IPS-18c (cell line): ENCODE measurements around the gene CTXND1.

Experiments used
- H3K4me3 ChIP-seq: 2 replicates; pipeline ENCODE4 v1.7.0; 2013; ENCODE audit warnings: low read depth, mild to moderate bottlenecking, low read length, moderate library complexity; ENCODE audit not compliant: insufficient read depth
- H3K9me3 ChIP-seq: one replicate; pipeline ENCODE4 v1.6.1; 2013; ENCODE audit warnings: mild to moderate bottlenecking, low read length, moderate library complexity; ENCODE audit not compliant: control insufficient read depth, insufficient read depth

CTXND1 gene

DNA sequence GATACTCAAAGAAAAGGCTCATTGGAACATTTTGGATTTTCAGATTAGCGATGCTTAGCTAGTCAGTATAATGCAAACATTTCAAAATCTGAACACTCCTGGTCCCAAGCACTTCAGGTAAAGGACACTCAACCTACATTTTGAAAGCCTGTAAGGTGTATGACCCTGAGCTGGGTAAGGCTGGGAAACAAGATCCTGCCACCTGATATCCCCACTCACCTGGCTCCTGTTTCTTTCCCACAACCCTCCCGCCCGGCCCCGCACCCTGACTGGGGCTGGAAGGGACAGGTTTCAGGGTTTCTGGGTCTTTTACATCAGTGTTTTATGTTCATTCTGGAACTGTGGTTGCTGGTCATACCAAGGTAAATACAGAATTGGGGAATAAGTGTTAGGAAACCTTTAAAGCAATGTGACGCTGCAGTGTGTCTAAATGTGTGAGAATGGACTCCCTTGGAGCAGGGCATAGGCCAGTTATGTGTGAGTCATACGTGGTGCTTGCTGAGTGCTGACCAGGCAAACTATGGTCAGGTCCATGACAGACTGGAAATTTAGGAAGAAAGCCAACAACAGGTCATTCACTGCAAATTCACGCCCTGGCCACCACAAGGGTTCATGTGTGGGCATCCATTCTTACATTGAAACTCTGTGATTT lies 22.9 kb downstream of the CTXND1 start:
- Histone ChIP-seq H3K9me3 (no peaks in the 10 kb centered on the region), H3K4me3 (no peak overlapping the region)

DNA sequence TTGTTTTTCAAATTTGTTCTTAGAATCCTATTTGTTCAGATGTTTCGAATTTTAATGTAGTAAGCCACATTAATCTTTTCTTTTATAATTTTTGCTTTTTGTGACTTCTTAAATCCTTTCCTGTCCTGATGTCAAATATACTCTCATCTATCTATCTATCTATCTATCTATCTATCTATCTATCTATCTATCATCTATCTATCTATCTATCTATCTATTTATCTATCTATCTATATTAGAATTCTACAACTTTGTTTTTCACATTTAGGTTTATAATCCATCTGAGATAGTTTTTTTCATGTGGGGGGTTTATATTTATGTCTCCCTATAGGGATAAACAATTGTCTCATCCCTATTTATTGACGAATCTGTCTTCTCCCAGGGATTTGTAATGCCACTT lies 32.1 kb downstream of the CTXND1 start:
- H3K4me3 ChIP-seq = no peak overlapping the region
- H3K9me3 ChIP-seq = no peaks in the 10 kb centered on the region

DNA sequence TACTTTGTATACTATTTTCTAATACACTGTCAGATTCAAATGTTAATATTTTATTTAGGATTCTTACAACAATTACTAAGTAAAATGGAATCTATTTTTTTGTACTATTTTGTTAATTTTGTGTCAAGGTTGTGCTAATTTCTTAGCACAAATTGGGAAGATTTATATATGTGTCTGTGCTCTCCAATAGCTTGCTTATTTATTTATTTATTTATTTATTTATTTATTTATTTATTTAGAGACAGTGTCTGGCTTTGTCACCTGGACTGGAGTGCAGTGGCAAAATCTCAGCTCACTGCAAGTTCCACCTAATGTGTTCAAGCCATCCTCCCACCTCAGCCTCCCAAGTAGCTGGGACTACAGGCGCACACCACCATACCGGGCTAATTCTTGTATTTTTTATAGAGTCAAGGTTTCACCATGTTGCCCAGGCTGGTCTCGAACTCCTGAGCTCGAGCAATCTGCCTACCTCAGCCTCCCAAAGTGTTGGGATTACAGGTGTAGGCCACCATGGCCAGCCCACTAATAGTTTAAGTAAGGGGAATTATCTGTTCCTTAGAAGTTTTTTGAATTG lies 34.6 kb downstream of the CTXND1 start:
- Histone ChIP-seq H3K4me3 (no peak overlapping the region), H3K9me3 (no peaks in the 10 kb centered on the region)

DNA sequence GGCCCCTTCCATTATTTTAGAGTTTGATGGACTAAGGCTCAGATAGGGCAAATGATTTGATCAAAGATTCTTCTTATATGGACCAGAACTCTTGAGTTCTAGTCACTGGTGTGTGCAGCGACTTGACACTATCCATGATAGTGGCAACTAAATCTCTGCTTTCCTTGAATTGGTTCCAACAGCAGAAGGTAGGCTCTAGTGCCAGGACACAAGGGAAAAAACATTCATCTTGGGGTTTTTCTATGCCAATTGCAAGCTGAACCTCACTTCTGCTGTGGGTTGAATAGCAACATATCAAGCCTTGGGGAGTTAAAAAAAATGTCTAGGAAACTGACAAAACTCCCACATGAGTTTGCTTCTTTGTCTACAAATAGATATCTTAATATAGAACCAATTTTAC lies 35.1 kb downstream of the CTXND1 start:
- H3K9me3 ChIP-seq = no peaks in the 10 kb centered on the region
- H3K4me3 ChIP-seq = no peak overlapping the region

DNA sequence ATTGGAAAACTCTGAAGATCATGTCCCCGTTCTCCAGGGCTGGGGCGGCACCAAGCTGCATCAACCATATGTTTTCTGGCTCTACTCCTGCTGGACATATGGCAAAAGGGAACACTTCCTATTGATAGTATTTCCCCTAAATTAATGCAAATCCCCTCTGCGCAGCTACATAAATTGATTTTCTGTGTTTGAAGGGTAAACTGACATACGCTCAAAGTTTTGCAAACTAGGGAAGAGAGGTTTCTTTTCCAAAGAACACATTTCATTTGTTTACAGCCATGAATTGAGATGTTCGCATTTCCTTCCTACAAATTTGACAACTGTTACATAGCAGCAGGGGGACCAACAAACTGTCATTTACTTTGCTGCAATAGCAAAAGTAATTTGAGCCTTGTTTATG lies 35.9 kb downstream of the CTXND1 start:
- Histone ChIP-seq H3K9me3 (no peaks in the 10 kb centered on the region), H3K4me3 (no peak overlapping the region)

GRCh38 chr15:80214910-80215309 lies 37.1 kb downstream of the CTXND1 start:
- Histone ChIP-seq H3K4me3 (no peak overlapping the region), H3K9me3 (no peaks in the 10 kb centered on the region)

- Histone ChIP-seq H3K9me3 (no peaks in the 10 kb centered on the region), H3K4me3 (no peak overlapping the region)
These were observed 40.0 kb downstream of the CTXND1 start for GRCh38 chr15:80211976-80212375.

DNA sequence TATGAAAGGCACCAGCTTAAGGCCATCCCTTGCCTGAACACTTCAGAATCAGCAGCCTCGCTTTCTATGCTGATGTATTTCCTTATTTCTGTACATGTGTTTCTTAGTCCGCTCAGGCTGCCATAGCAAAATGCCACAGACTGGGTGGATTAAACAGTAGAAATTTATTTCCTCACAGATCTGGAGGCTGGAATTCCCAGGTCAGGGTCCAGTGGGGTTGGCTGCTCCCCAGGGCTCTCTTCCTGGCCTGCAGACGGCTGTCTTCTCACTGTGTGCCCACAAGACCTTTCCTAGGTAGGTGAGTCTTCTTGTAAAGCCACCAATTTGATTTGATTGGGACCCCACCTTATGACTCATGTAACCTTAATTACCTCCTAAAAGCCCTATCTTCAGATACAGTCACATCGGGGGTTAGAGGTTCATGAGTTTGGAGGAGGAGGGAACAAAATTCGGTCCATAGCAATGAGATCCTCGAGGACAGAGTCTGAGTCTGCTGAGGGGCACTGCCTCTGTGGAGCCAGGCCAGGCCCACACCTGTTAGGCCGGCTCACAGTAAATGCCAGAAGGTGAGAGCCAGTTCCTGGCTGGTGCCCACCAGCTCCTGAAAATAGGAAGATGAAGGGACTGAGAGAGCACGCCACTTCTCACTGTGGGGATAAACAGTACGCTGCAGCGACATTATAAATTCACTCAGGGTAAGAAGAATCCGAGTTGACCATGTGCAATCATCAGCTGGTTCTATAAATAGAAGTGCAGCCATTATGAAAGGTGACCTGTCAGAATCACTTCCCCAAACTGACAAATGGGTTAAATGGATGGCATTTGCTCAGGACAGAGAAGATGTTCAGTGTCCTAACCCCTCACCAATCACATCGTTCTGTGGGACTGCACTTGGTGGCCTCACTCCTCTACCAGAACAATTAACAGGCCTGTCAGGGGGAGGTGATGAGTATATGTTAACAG lies 41.1 kb downstream of the CTXND1 start:
- no peak overlapping the region for H3K4me3 ChIP-seq
- no peaks in the 10 kb centered on the region for H3K9me3 ChIP-seq

DNA sequence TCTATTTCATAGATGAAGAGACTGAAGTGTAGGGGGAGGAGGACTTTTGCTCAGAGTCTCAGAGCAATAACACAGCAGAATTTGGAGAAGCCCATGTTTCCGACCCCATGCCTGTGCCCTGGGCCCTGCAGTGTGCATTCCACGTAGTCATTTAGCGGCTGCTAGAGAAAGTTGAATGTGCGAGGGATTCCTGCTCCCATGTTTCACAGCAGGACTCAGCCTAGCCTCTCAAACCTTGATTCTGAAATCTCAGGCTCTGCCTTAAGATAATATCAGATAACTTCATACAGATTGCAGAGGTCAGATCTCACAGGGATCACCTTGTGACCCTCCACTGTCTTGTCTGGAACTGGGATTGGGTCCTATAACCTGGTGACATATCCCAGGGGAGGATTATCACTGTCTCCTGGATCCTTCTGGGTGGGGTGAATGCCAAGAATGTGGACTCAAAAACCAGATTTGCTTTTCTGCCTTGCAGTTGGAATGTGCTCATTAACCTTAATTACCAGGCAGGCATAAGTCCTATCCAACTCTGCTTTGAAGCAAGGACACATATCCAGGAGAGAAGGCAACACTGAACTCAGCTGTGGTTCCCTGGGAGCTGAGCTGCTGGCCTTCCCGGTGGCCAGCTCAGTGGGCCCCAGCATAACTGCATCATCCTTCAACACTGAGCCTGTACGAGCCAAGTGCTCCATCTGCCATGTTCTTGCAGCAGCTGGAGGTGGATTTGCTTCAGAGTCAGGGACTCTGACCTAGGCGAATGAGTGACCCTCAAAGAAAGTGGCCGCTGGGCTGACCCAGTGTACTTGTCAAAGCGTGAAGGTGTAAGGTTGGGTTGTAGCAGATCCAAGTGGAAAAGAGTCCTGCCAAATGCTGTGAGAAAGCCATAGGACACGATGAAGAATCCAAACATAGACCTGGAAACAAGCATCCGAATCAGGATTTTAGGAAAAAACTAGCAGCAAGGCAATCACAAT lies 43.0 kb downstream of the CTXND1 start:
- H3K4me3 ChIP-seq = no peak overlapping the region
- no peaks in the 10 kb centered on the region for H3K9me3 ChIP-seq

DNA sequence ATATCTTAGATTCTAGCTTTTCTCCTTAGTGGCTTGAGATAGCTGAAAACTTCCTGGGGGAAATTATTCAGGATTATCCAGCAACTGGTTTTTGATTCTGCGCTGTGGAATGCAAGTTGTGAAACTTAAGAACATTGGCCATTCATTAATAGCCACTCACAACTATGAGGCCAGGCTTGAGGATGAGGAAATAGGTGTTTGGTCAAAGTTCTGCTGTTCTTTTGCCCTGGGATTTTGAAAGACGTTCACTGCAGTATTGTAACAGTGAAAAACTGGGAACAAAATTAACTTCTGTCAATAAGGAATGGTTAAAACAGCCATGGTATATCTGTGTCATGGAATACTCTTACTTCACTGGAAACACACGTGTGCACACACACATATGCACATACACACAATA lies 44.1 kb downstream of the CTXND1 start:
- Histone ChIP-seq H3K9me3 (no peaks in the 10 kb centered on the region), H3K4me3 (no peak overlapping the region)

GRCh38 chr15:80204231-80204630 lies 47.8 kb downstream of the CTXND1 start:
- no peak overlapping the region for H3K4me3 ChIP-seq
- H3K9me3 ChIP-seq = peaks cover 2% of the 10 kb centered on the region

- no peak overlapping the region for H3K4me3 ChIP-seq
- H3K9me3 ChIP-seq = peaks cover 2% of the 10 kb centered on the region
These were observed 48.6 kb downstream of the CTXND1 start for GRCh38 chr15:80203361-80203885.

DNA sequence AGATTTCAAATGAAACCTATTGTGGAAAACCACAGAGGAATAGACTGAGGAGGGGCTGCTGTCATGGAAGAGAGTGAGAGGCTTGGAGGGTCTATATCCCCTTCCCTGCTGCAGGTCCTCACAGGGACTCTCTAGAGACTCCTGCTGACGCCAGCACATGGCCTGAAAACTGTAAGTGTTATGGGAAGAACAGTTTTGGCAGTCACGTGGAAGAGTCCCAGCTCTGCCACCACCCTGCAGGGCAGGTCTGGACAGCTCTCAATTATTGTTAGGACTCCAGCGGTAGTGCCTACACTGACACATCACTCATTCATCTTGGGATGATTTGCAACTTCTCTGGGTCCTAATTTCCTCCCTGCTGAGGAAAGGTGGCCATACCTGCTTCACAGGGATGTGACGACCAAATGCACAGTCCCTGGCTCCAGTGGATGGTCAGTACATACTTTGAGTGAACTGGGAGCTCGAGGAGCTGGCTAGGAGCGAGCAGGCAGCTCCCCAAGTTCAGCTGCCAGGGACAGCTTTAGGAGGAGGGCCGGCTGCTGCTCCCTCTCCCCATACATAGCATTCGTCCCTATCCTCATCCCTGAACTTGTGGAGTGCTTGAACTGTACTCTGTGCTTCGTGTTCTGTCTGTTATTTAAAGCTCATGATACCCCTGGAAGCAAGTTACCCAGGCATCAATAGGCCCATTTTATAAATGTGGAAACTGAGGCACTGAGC lies 49.2 kb downstream of the CTXND1 start:
- Histone ChIP-seq H3K4me3 (no peak overlapping the region), H3K9me3 (peaks cover 2% of the 10 kb centered on the region)

DNA sequence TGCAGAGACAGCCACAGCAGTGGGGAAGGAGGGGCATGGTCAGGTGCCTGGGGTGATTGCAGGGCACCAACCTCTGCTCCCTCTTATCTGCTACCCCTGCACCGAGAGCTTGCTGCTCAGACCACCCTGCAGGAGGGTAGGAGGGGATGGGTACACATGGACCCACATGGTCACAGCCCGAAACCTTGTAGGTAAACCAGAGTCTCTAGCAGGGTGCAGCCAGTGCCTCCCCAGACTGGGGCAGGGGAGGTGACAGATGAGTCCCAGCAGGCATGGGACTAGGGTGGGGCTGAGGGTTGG lies 50.0 kb downstream of the CTXND1 start:
- Histone ChIP-seq H3K9me3 (peaks cover 2% of the 10 kb centered on the region), H3K4me3 (no peak overlapping the region)

GRCh38 chr15:80201256-80202015 lies 50.6 kb downstream of the CTXND1 start:
- no peak overlapping the region for H3K4me3 ChIP-seq
- peaks cover 2% of the 10 kb centered on the region for H3K9me3 ChIP-seq

DNA sequence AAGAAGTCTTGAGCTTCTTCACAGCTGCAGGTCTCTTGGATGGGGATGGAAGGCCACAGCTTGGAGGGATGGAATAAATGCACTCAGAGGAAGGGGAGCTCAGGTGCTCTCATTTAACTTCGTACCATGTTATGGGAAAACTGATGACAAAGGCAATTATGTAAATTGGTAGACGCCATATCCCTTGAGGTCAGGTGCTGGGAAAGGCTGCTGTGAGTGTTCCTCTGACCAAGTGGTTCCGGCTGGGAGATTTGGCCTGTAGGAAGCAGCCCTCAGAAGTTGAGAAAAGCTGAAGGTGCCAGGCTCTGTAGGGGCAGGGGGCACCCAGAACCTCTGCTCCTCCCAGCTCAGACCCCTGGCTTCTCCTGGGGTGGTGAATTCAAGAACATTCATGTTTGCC lies 52.1 kb downstream of the CTXND1 start:
- Histone ChIP-seq H3K4me3 (no peak overlapping the region), H3K9me3 (peaks cover 2% of the 10 kb centered on the region)
